Esophagus squamous epithelium (tissue), 4 donors: Measurements from ENCODE around the gene SPACA6.

ENCODE experiments used
- POLR2A ChIP-seq, 4 donors: fragments of 450-650 bp; IDR thresholded peaks; one replicate each; pipeline ENCODE4 v1.6.1; 2017; ENCODE audit warnings: antibody characterized with exemption in 4 of 4, mild to moderate bottlenecking in 4 of 4, moderate library complexity in 3 of 4
- TF ChIP-seq, protein P1 (sequence below), 6 experiments: fragments of 450-650 bp in 4 of 6; fragments of 200-600 bp in 2 of 6; sonication (generic) in 2 of 6; IDR thresholded peaks; one replicate each; pipeline ENCODE4 v1.5.1; 2016 to 2019; ENCODE audit warnings: antibody characterized with exemption in 6 of 6, mild to moderate bottlenecking in 4 of 6, moderate library complexity in 4 of 6

DNA sequence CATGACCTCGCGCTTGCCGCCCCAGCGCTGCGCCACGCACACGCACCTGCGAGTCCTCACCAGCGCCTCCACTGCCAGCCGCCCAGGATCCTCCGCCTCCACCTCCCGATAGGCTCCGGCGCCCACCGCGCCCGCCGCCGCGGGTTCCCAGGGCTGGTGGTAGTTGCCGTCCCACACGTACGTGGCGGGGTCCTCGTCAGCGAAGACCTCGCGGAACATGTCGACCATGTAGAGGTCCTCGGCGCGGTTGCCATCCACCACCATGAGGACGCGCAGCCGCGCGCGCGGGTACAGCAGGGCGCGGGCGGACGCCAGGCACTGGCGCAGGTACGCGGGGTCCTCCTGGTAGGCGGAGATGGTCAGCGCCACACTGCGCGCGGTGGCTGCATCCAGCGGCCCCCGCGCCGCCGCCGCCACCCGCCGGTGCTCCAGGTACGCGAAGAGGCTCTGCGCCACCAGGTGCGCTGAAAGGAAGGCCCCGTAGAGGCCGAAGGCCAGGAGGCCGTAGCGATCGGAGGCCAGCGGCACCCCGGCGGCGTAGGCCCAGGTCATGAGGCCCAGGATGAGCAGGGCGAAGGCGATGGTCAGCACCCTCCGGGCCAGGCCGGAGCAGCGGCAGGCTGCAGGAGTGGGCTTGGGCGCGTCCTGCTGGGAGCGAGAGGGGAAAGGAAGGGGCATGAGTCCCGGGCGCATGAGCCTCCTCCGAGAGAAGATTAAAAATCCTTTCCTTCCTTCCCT lies 26.3 kb downstream of the SPACA6 start:
- TF ChIP-seq, protein P1, sequence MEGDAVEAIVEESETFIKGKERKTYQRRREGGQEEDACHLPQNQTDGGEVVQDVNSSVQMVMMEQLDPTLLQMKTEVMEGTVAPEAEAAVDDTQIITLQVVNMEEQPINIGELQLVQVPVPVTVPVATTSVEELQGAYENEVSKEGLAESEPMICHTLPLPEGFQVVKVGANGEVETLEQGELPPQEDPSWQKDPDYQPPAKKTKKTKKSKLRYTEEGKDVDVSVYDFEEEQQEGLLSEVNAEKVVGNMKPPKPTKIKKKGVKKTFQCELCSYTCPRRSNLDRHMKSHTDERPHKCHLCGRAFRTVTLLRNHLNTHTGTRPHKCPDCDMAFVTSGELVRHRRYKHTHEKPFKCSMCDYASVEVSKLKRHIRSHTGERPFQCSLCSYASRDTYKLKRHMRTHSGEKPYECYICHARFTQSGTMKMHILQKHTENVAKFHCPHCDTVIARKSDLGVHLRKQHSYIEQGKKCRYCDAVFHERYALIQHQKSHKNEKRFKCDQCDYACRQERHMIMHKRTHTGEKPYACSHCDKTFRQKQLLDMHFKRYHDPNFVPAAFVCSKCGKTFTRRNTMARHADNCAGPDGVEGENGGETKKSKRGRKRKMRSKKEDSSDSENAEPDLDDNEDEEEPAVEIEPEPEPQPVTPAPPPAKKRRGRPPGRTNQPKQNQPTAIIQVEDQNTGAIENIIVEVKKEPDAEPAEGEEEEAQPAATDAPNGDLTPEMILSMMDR (IDR thresholded peaks at IDR 0.05), result no peak
- TF ChIP-seq POLR2A (IDR thresholded peaks at IDR 0.05), result no peak
